Activated B cell treated with CpG ODN at 0.5 μM for 24 hours (primary cell): ENCODE results near the gene CDH15. TPM values are rescaled to one million over a fixed set of nuclear protein-coding genes. Genes with fewer than 3 reads are reported as not detected.

ENCODE experiments used
- ATAC-seq: fragments of 200-7000 bp; cut with Tn5 transposase; one replicate; pipeline ENCODE4 v1.10.0; 2021; ENCODE audit warnings: low read depth, mild to moderate bottlenecking, moderate library complexity
- CTCF ChIA-PET: fragments of 350-600 bp; sonication (Branson Sonifier 250); formaldehyde crosslinking; loops from one replicate; lab custom pipeline; 2021; ENCODE audit warnings: antibody characterized with exemption; lab: Charles Lee
- POLR2A ChIA-PET: fragments of 350-600 bp; sonication (Branson Sonifier 250); formaldehyde crosslinking; loops from one replicate; lab custom pipeline; 2021; ENCODE audit warnings: antibody characterized with exemption; lab: Charles Lee
- DNase-seq: peaks from one replicate; pipeline ENCODE4 v3.0.0; 2022
- H3K27ac Mint-ChIP-seq: one replicate; pipeline ENCODE4 v1.8.0; 2020; ENCODE audit warnings: mixed read lengths
- H3K27me3 Mint-ChIP-seq: one replicate; pipeline ENCODE4 v1.8.0; 2021; ENCODE audit warnings: mixed read lengths
- H3K36me3 Mint-ChIP-seq: one replicate; pipeline ENCODE4 v1.8.0; 2021; ENCODE audit warnings: low read depth, mixed read lengths
- H3K4me1 Mint-ChIP-seq: one replicate; pipeline ENCODE4 v1.8.0; 2021; ENCODE audit warnings: mixed read lengths
- H3K4me3 Mint-ChIP-seq: one replicate; pipeline ENCODE4 v1.8.0; 2020; ENCODE audit warnings: mild to moderate bottlenecking, mixed read lengths
- H3K9me3 Mint-ChIP-seq: one replicate; pipeline ENCODE4 v1.8.0; 2020; ENCODE audit warnings: mixed read lengths
- intact Hi-C: fragments of 100-400 bp; cut with micrococcal nuclease; formaldehyde crosslinking; loops from one replicate; pipeline ENCODE4 v1.15.1; 2024
- total RNA-seq: library from RNA; stranded (reverse); gene quantifications from 2 replicates; pipeline ENCODE4 v1.2.3, GENCODE V29; 2022
- TF ChIP-seq, protein P1 (sequence below): fragments of 200-600 bp; IDR thresholded peaks from one replicate; pipeline ENCODE4 v1.8.0; 2022; ENCODE audit warnings: antibody characterized with exemption, mild to moderate bottlenecking

The CDH15 gene
- total RNA-seq, 1 donor from 2014 or later = not detected

DNA sequence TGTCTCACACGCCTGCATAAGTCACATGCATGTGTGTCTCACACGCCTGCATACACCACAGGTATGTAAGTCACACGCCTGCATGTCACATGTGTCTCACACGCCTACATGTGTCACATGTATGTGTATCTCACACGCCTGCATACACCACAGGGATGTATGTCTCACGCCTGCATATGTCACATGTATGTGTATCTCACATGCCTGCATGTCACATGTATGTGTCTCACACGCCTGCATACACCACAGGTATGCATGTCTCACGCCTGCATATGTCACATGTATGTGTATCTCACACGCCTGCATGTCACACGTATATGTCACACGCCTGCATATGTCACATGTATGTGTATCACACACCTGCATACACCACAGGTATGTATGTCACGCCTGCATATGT, 13.8 kb upstream of the CDH15 start:
- H3K27me3 Mint-ChIP-seq = peaks cover 3% of the 10 kb centered on the region
- POLR2A ChIA-PET = interaction anchor here (0.6 kb wide), 1 partner anchor 293 kb away, joined by 7 read pairs; no protein-coding TSS in a partner anchor
- intact Hi-C loops = no loop called here
- H3K9me3 Mint-ChIP-seq = no peaks in the 10 kb centered on the region
- ATAC-seq = no peak
- TF ChIP-seq, protein P1, sequence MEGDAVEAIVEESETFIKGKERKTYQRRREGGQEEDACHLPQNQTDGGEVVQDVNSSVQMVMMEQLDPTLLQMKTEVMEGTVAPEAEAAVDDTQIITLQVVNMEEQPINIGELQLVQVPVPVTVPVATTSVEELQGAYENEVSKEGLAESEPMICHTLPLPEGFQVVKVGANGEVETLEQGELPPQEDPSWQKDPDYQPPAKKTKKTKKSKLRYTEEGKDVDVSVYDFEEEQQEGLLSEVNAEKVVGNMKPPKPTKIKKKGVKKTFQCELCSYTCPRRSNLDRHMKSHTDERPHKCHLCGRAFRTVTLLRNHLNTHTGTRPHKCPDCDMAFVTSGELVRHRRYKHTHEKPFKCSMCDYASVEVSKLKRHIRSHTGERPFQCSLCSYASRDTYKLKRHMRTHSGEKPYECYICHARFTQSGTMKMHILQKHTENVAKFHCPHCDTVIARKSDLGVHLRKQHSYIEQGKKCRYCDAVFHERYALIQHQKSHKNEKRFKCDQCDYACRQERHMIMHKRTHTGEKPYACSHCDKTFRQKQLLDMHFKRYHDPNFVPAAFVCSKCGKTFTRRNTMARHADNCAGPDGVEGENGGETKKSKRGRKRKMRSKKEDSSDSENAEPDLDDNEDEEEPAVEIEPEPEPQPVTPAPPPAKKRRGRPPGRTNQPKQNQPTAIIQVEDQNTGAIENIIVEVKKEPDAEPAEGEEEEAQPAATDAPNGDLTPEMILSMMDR = no peak
- CTCF ChIA-PET = no interaction called here
- H3K27ac Mint-ChIP-seq = no peak overlapping the region
- no peak for DNase-seq
- H3K36me3 Mint-ChIP-seq = peaks cover under 1% of the 10 kb centered on the region
- no peak overlapping the region for H3K4me3 Mint-ChIP-seq
- peaks cover 26% of the 10 kb centered on the region for H3K4me1 Mint-ChIP-seq

DNA sequence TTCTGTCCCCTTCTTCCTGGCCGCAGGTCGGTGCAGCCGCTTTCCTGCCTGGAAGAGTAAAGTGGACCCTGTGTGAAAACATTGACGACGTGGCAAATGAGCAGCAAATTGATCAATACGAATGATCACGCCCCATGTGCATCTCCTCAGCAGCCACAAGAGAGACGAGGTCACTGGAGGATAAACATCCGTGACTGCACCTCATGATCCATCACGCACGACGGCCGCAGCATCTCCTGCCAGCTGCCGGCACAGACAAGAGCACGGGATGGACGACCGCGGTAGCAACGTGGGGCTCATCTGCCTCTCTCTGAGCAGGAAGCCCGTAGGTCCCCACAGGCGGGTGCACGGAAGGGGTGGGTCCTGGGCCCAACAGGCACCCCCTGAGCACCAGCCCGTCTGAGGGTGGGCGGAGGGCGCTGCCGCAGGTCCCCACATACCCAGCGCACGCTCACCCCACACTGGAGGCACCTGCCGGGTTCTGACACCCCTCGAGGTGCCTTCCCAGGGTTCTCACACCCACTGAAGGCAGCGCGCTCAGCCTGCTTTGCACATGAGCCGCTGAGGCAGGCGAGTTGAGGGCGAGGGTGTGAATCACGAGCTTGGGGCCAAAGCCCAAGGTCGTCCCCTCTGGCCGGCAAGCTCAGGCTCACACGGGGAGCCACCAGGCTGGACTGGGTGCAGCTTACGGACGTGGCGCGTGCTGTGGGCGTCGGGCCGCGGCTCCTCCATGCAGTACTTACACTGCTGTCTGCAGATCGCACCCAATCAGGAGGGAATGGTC, 12.3 kb upstream of the CDH15 start:
- Mint-ChIP-seq H3K27ac (no peak overlapping the region), H3K4me3 (no peak overlapping the region), H3K36me3 (no peaks in the 10 kb centered on the region), H3K9me3 (no peaks in the 10 kb centered on the region), H3K4me1 (peaks cover 29% of the 10 kb centered on the region), H3K27me3 (peaks cover 3% of the 10 kb centered on the region)
- no peak for DNase-seq
- ChIA-PET CTCF (no interaction called here), POLR2A (no interaction called here)
- TF ChIP-seq, protein P1 = no peak
- intact Hi-C loops = no loop called here
- no peak for ATAC-seq

DNA sequence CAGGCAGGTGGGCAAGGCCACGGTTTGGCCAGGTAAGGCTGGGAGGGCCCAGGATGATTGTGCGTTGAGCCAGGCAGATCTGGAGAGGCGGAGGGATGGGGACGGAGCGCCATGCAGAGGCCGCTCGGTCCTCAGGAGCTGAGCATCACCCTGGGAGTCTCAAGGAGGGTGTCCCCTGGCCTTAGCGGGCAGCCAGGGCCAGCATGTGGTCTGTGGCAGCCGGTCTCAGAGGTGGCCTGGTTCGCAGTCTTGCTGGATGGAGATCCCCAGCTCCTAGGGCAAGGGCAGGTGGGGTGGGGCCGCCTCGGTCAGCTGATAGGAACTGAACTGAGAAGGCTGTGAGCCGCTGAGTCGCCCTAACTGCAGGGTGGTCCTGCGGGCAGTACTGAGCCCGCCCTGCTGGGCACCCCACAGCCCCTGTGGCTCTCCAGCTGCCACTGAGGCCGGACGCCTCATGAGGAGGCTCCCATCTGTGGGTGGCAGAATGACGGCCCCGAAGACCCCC, 11.6 kb upstream of the CDH15 start:
- no peaks in the 10 kb centered on the region for H3K36me3 Mint-ChIP-seq
- no peak for ATAC-seq

DNA sequence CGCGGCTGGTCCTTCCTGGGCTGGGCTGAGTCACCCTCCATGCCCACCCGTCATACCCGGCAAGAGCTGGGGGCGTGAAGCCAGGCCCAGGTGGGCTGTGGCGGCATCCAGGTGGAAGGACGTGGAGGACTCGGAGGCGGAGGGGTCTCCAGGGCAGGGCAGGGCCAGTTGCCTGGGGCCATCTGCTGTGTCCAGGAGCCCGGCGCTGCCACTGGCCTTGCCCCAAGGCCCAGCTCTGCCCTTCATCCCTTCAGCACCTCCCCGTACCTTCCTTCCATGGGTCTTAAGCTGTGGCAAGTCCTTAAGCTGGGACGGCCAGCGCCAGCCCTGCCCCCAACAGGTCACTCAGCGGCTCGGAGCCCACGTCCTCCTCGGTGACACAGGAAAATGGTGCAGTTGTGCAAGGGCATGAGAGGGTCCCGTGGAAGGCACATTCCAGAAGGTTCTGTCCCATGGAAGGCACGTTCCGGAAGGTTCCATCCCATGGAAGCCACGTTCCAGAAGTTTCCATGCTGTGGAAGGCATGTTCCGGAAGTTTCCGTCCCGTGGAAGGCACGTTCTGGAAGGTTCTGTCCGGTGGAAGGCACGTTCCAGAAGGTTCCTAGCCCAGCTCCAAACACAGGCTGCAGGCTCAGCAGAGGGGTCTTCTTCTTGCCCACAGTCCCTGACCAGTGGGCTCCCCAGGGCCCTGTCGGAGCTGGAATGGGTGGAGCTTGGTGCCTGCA, 10.4 kb upstream of the CDH15 start:
- peaks cover 15% of the 10 kb centered on the region for H3K4me1 Mint-ChIP-seq
- no peak overlapping the region for H3K4me3 Mint-ChIP-seq
- peaks cover 3% of the 10 kb centered on the region for H3K27me3 Mint-ChIP-seq
- intact Hi-C loops = no loop called here
- ChIA-PET CTCF (no interaction called here), POLR2A (no interaction called here)
- no peaks in the 10 kb centered on the region for H3K9me3 Mint-ChIP-seq
- DNase-seq (no peak), ATAC-seq (no peak)
- no peak overlapping the region for H3K27ac Mint-ChIP-seq
- TF ChIP-seq, protein P1 = no peak
- no peaks in the 10 kb centered on the region for H3K36me3 Mint-ChIP-seq

More for the DNA sequence above, 11.6 kb upstream of the CDH15 start:
- Mint-ChIP-seq H3K9me3 (no peaks in the 10 kb centered on the region), H3K4me3 (no peak overlapping the region), H3K27ac (no peak overlapping the region), H3K4me1 (peaks cover 27% of the 10 kb centered on the region), H3K27me3 (peaks cover 3% of the 10 kb centered on the region)
- CTCF ChIA-PET = no interaction called here
- POLR2A ChIA-PET = no interaction called here
- TF ChIP-seq, protein P1 = no peak
- DNase-seq = no peak
- intact Hi-C loops = no loop called here
